Measurements from ENCODE around the gene KCNJ1. TPM values are rescaled to one million over a fixed set of nuclear protein-coding genes. Genes with fewer than 3 reads are reported as not detected.

KCNJ1 gene
- total RNA-seq, 1 experiment from 2014 or later: not detected

DNA sequence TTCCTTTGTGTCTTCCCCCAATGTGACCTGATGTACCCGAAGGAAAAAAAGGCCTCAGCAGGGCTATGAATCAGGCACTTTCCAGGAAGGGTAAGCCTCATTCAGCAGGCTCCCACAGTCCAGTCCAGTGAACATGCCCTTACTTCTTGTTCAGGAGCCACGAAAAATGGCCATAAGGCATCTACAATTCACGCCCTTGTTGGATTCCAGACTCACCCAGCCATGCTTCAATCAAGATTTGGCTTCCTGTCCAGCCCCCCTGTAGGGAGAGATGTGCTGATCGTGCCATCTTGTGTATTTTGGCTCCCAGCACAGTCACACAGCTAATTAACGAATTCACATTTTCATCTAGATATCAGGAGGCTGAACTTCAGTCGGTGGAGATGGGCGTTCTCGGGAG lies 14.1 kb upstream of the KCNJ1 start:
- Histone ChIP-seq H3K4me1 (replicated peaks; ENCODE audit: insufficient read depth) (no peaks in the 10 kb centered on the region), H4K20me1 (ENCODE audit: insufficient read depth) (no peaks in the 10 kb centered on the region), H3K79me2 (ENCODE audit: low read depth) (no peaks in the 10 kb centered on the region), H2AFZ (no peak overlapping the region), H3K9me2 (ENCODE audit: insufficient read depth) (no peaks in the 10 kb centered on the region), H3K27me3 (ENCODE audit: insufficient read depth, low read depth) (peaks cover 23% of the 10 kb centered on the region), H3K36me3 (ENCODE audit: low read depth) (no peaks in the 10 kb centered on the region), H3K4me2 (no peak overlapping the region), H3F3A (ENCODE audit: insufficient read depth, low read depth) (no peaks in the 10 kb centered on the region), H3K4me3 (no peak overlapping the region), H3K27ac (no peak overlapping the region), H3K9me3 (ENCODE audit: insufficient read depth, low read depth) (no peaks in the 10 kb centered on the region)
- no TSS peak for BruUV-seq (replicated peaks)
- no peak for DNase-seq
- ChIA-PET CTCF (no interaction called here), POLR2A (ENCODE audit: unreplicated experiment) (no interaction called here)
- TF ChIP-seq, protein P1, sequence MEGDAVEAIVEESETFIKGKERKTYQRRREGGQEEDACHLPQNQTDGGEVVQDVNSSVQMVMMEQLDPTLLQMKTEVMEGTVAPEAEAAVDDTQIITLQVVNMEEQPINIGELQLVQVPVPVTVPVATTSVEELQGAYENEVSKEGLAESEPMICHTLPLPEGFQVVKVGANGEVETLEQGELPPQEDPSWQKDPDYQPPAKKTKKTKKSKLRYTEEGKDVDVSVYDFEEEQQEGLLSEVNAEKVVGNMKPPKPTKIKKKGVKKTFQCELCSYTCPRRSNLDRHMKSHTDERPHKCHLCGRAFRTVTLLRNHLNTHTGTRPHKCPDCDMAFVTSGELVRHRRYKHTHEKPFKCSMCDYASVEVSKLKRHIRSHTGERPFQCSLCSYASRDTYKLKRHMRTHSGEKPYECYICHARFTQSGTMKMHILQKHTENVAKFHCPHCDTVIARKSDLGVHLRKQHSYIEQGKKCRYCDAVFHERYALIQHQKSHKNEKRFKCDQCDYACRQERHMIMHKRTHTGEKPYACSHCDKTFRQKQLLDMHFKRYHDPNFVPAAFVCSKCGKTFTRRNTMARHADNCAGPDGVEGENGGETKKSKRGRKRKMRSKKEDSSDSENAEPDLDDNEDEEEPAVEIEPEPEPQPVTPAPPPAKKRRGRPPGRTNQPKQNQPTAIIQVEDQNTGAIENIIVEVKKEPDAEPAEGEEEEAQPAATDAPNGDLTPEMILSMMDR (conservative IDR thresholded peaks at IDR 0.05): no peak
- TF ChIP-seq EZH2 (IDR thresholded peaks at IDR 0.05; ENCODE audit: low read depth): no peak
- intact Hi-C loops (cut with micrococcal nuclease; ENCODE audit: unreplicated experiment): loop anchor here (10.0 kb wide), 1 partner anchor 846 kb away; no protein-coding TSS in a partner anchor

DNA sequence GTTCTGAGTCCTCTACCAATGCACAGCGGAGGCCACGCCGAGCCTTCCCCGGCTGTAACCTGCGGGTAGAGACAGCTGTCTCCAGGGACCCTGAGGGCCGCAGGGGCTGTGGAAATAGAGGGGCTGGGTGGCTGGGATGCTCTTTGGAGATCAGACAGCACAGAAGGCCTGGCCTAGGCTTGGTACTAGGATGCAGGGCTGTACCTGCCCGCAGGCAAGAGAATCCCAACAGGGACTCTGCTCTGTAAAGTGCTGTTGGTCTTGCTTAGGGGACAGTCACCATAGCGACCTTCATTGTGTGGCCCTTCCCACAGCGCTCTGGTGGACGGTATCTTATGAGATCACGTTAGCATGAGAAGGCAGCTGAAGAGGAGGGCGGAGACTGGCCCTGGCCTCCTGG lies 12.7 kb upstream of the KCNJ1 start:
- BruUV-seq (replicated peaks): no TSS peak
- Histone ChIP-seq H3K4me2 (no peak overlapping the region), H2AFZ (no peak overlapping the region), H3F3A (ENCODE audit: insufficient read depth, low read depth) (no peaks in the 10 kb centered on the region), H3K27me3 (ENCODE audit: insufficient read depth, low read depth) (peaks cover 35% of the 10 kb centered on the region), H3K36me3 (ENCODE audit: low read depth) (no peaks in the 10 kb centered on the region), H3K4me3 (no peak overlapping the region), H3K4me1 (replicated peaks; ENCODE audit: insufficient read depth) (no peaks in the 10 kb centered on the region), H4K20me1 (ENCODE audit: insufficient read depth) (no peaks in the 10 kb centered on the region), H3K9me2 (ENCODE audit: insufficient read depth) (no peaks in the 10 kb centered on the region), H3K9me3 (ENCODE audit: insufficient read depth, low read depth) (no peaks in the 10 kb centered on the region), H3K27ac (no peak overlapping the region), H3K79me2 (ENCODE audit: low read depth) (no peaks in the 10 kb centered on the region)
- ChIA-PET POLR2A (ENCODE audit: unreplicated experiment) (no interaction called here), CTCF (interaction anchor here (0.6 kb wide), 1 partner anchor 413 kb away, joined by 6 read pairs; no protein-coding TSS in a partner anchor)
- DNase-seq: no peak
- intact Hi-C loops (cut with micrococcal nuclease; ENCODE audit: unreplicated experiment): loop anchor here (10.0 kb wide), 1 partner anchor 845 kb away; no protein-coding TSS in a partner anchor
- TF ChIP-seq, protein P1 (conservative IDR thresholded peaks at IDR 0.05): no peak
- TF ChIP-seq EZH2 (IDR thresholded peaks at IDR 0.05; ENCODE audit: low read depth): no peak

DNA sequence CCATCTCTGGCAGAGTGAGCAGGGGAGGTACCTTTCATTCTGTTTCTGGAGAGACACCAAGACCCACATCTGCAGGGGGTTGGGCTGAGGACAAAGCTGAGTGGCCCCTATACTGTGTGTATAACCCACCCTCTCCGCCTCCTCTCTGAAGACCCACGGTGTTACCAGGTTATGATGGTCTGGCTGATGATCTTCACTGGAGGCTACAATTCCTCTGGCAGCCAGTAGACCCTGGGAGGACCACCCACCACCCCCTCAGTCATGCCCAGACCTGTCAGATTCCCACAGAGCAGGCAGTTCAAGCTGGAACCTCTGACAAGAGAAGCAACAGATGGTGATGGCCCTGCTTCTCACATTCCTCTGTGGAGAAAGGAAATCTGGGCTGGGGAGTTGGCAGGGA lies 11.4 kb upstream of the KCNJ1 start:
- ChIA-PET POLR2A (ENCODE audit: unreplicated experiment) (interaction anchor here (0.6 kb wide), 1 partner anchor 783 kb away, joined by 12 read pairs; no protein-coding TSS in a partner anchor), CTCF (no interaction called here)
- H3K4me3 ChIP-seq: no peak overlapping the region
- H3K9me2 ChIP-seq (ENCODE audit: insufficient read depth): no peaks in the 10 kb centered on the region
- intact Hi-C loops (cut with micrococcal nuclease; ENCODE audit: unreplicated experiment): no loop called here
- no TSS peak for BruUV-seq (replicated peaks)
- no peak overlapping the region for H2AFZ ChIP-seq
- no peak for TF ChIP-seq EZH2 (IDR thresholded peaks at IDR 0.05; ENCODE audit: low read depth)
- TF ChIP-seq, protein P1 (conservative IDR thresholded peaks at IDR 0.05): no peak
- no peaks in the 10 kb centered on the region for H3K4me1 ChIP-seq (replicated peaks; ENCODE audit: insufficient read depth)
- peaks cover 37% of the 10 kb centered on the region for H3K27me3 ChIP-seq (ENCODE audit: insufficient read depth, low read depth)
- H3K79me2 ChIP-seq (ENCODE audit: low read depth): no peaks in the 10 kb centered on the region
- no peak overlapping the region for H3K4me2 ChIP-seq
- no peaks in the 10 kb centered on the region for H3F3A ChIP-seq (ENCODE audit: insufficient read depth, low read depth)
- H4K20me1 ChIP-seq (ENCODE audit: insufficient read depth): no peaks in the 10 kb centered on the region
- no peaks in the 10 kb centered on the region for H3K36me3 ChIP-seq (ENCODE audit: low read depth)
- no peak for DNase-seq
- H3K9me3 ChIP-seq (ENCODE audit: insufficient read depth, low read depth): no peaks in the 10 kb centered on the region
- no peak overlapping the region for H3K27ac ChIP-seq

All from PC-9 (cell line).